HCT116 (cell line): ENCODE measurements around the gene LIPK. TPM values are rescaled to one million over a fixed set of nuclear protein-coding genes. Genes with fewer than 3 reads are reported as not detected.

Source experiments
- ATAC-seq: fragments of 200-7000 bp; cut with Tn5 transposase; 2 replicates; pipeline ENCODE4 v1.9.1; 2020; ENCODE audit warnings: mild to moderate bottlenecking, moderate library complexity
- BruUV-seq: library from RNA; stranded (reverse); fragments of 400-500 nt; replicated peaks from 2 replicates; lab custom pipeline; 2021; lab: Mats Ljungman, UMichigan
- CTCF ChIA-PET: fragments of 300-600 bp; sonication (Branson Sonifier 250); formaldehyde crosslinking; loops from one replicate; lab custom pipeline; 2021; ENCODE audit warnings: antibody characterized with exemption; lab: Charles Lee
- POLR2A ChIA-PET: fragments of 300-600, 350-600 bp; sonication (Branson Sonifier 250); formaldehyde crosslinking; loops from one replicate; lab custom pipeline; 2021; ENCODE audit warnings: antibody characterized with exemption; lab: Charles Lee
- RAD21 ChIA-PET, 2 experiments: fragments of 300-600 bp; sonication (Branson Sonifier 250); formaldehyde crosslinking; loops; one replicate each; lab custom pipeline; 2023; ENCODE audit warnings: low total read pairs in 2 of 2; ENCODE audit not compliant: uncharacterized antibody in 2 of 2, unreplicated experiment in 2 of 2, low non-redundant PET in 1 of 2; lab: Charles Lee
- DNase-seq: peaks from one replicate; pipeline ENCODE4 v3.0.0-alpha.2; 2010; ENCODE audit warnings: low read depth, low spot score
- H2AFZ ChIP-seq: fragments of 200-600 bp; shearing (Covaris generic), sonication (generic); 2 replicates; pipeline ENCODE4 v1.6.1; 2017; ENCODE audit warnings: low read depth, mixed run types, mixed read lengths, antibody characterized with exemption, low read length; ENCODE audit not compliant: poor library complexity, severe bottlenecking
- H3K27ac ChIP-seq: 2 replicates; pipeline ENCODE4 v1.5.1; 2012; ENCODE audit warnings: low read depth, low read length
- H3K27me3 ChIP-seq: fragments of 200-600 bp; sonication (generic); 2 replicates; pipeline ENCODE4 v1.6.1; 2016; ENCODE audit warnings: mixed run types, low read length, mixed read lengths; ENCODE audit not compliant: insufficient read depth
- H3K36me3 ChIP-seq, 2 experiments: fragments of 200-500 bp in 1 of 2; fragments of 200-600 bp in 1 of 2; sonication (Bioruptor generic) in 1 of 2; sonication (generic) in 1 of 2; 2 replicates each; pipeline versions ENCODE4 v1.5.1 to v1.6.1; 2014 to 2016; ENCODE audit warnings: low read length in 2 of 2, inconsistent platforms in 1 of 2, mixed read lengths in 1 of 2, mixed run types in 1 of 2; ENCODE audit not compliant: insufficient read depth in 2 of 2, control insufficient read depth in 1 of 2
- H3K4me1 ChIP-seq, 2 experiments: fragments of 200-600 bp in 1 of 2; sonication (generic) in 1 of 2; 2 replicates each; pipeline versions ENCODE4 v1.5.1 to v1.6.1; 2012 to 2017; ENCODE audit warnings: low read length in 2 of 2, inconsistent platforms in 1 of 2, mild to moderate bottlenecking in 1 of 2, mixed read lengths in 1 of 2, mixed run types in 1 of 2, moderate library complexity in 1 of 2; ENCODE audit not compliant: insufficient read depth in 2 of 2, control insufficient read depth in 1 of 2
- H3K4me2 ChIP-seq: fragments of 200-600 bp; sonication (generic); 2 replicates; pipeline ENCODE4 v1.6.1; 2017; ENCODE audit warnings: mixed run types, low read length, mixed read lengths
- H3K4me3 ChIP-seq, 2 experiments: fragments of 200-600 bp in 1 of 2; sonication (generic) in 1 of 2; replicated peaks in 1 of 2; 2 replicates each; pipeline ENCODE4 v1.5.1; 2011 to 2016; ENCODE audit warnings: low read length in 2 of 2, control low read depth in 1 of 2, low read depth in 1 of 2, mild to moderate bottlenecking in 1 of 2, mixed read lengths in 1 of 2, mixed run types in 1 of 2
- H3K79me2 ChIP-seq: fragments of 200-600 bp; sonication (generic); 2 replicates; pipeline ENCODE4 v1.6.1; 2017; ENCODE audit warnings: mild to moderate bottlenecking, mixed run types, low read length, moderate library complexity, mixed read lengths; ENCODE audit not compliant: insufficient read depth
- H3K9ac ChIP-seq: fragments of 200-600 bp; sonication (generic); 2 replicates; pipeline ENCODE4 v1.6.1; 2016; ENCODE audit warnings: low read length, mixed read lengths
- H3K9me2 ChIP-seq: fragments of 200-600 bp; sonication (generic), shearing (Covaris generic); 2 replicates; pipeline ENCODE4 v1.6.1; 2017; ENCODE audit warnings: mixed run types, mild to moderate bottlenecking, moderate library complexity; ENCODE audit not compliant: insufficient read depth
- H3K9me3 ChIP-seq, 2 experiments: fragments of 200-500 bp in 1 of 2; fragments of 200-600 bp in 1 of 2; sonication (Bioruptor generic) in 1 of 2; sonication (generic) in 1 of 2; 2 replicates each; pipeline ENCODE4 v1.6.1; 2014 to 2017; ENCODE audit warnings: low read length in 2 of 2, mixed read lengths in 2 of 2, inconsistent platforms in 1 of 2, low read depth in 1 of 2, mild to moderate bottlenecking in 1 of 2, mixed run types in 1 of 2, moderate library complexity in 1 of 2; ENCODE audit not compliant: control insufficient read depth in 1 of 2, insufficient read depth in 1 of 2
- H4K20me1 ChIP-seq: fragments of 200-600 bp; sonication (generic), shearing (Covaris generic); 2 replicates; pipeline ENCODE4 v1.6.1; 2017; ENCODE audit warnings: mixed run types, mild to moderate bottlenecking, moderate library complexity; ENCODE audit not compliant: insufficient read depth
- CBX3 ChIP-seq: IDR thresholded peaks from 2 replicates; pipeline ENCODE4 v1.6.1; 2012; ENCODE audit warnings: low read depth
- ELF1 ChIP-seq: IDR thresholded peaks from 2 replicates; pipeline ENCODE4 v1.6.1; 2012; ENCODE audit warnings: low read depth, borderline replicate concordance
- EZH2 ChIP-seq: fragments of 200-600 bp; sonication (generic); IDR thresholded peaks from 2 replicates; pipeline ENCODE4 v1.6.1; 2017; ENCODE audit warnings: antibody characterized with exemption, mixed run types
- EZH2phosphoT487 ChIP-seq: fragments of 200-600 bp; IDR thresholded peaks from 2 replicates; pipeline ENCODE4 v1.6.1; 2018; ENCODE audit warnings: antibody characterized with exemption, borderline replicate concordance
- FOSL1 ChIP-seq: IDR thresholded peaks from 2 replicates; pipeline ENCODE4 v1.6.1; 2012; ENCODE audit warnings: low read depth
- POLR2A ChIP-seq: IDR thresholded peaks from 2 replicates; pipeline ENCODE4 v1.7.0; 2011; ENCODE audit warnings: borderline replicate concordance; ENCODE audit not compliant: insufficient read depth, insufficient read length; ENCODE audit errors: extremely low read depth
- POLR2AphosphoS5 ChIP-seq: IDR thresholded peaks from 2 replicates; pipeline ENCODE4 v1.6.1; 2011; ENCODE audit warnings: mild to moderate bottlenecking, low read depth, low read length, moderate library complexity
- RAD21 ChIP-seq: IDR thresholded peaks from 2 replicates; pipeline ENCODE4 v1.6.1; 2012; ENCODE audit warnings: low read depth, mild to moderate bottlenecking
- SP1 ChIP-seq: IDR thresholded peaks from 2 replicates; pipeline ENCODE4 v1.6.1; 2012; ENCODE audit warnings: low read depth
- SRF ChIP-seq: IDR thresholded peaks from 2 replicates; pipeline ENCODE4 v1.6.1; 2012; ENCODE audit warnings: low read depth
- TCF7L2 ChIP-seq: IDR thresholded peaks from 2 replicates; pipeline ENCODE4 v1.7.0; 2011; ENCODE audit warnings: borderline replicate concordance, inconsistent platforms; ENCODE audit not compliant: insufficient read depth, insufficient read length; ENCODE audit errors: extremely low read depth
- YY1 ChIP-seq: IDR thresholded peaks from 2 replicates; pipeline ENCODE4 v1.6.1; 2011; ENCODE audit warnings: low read length, low read depth, moderate library complexity, mild to moderate bottlenecking; ENCODE audit not compliant: insufficient replicate concordance; ENCODE audit errors: extremely low read depth
- ZFX ChIP-seq: fragments of 450-650 bp; IDR thresholded peaks from 2 replicates; pipeline ENCODE4 v1.6.1; 2017
- ZNF274 ChIP-seq: fragments of 200-500 bp; sonication (Bioruptor generic); IDR thresholded peaks from 2 replicates; pipeline ENCODE4 v1.6.1; 2014; ENCODE audit warnings: mild to moderate bottlenecking, low read depth, low read length, inconsistent platforms
- intact Hi-C: fragments of 100-400 bp; cut with micrococcal nuclease; formaldehyde crosslinking; loops from 2 replicates; pipeline ENCODE4 v1.10.0; 2022
- total RNA-seq: library from RNA; stranded (reverse); gene quantifications from one replicate; pipeline ENCODE4 v1.2.1, GENCODE V29; 2021; ENCODE audit not compliant: unreplicated experiment
- TF ChIP-seq, protein P1 (sequence below): IDR thresholded peaks from 2 replicates; pipeline ENCODE4 v1.6.1; 2012
- TF ChIP-seq, protein P2 (sequence below), 3 experiments: fragments of 200-600 bp in 1 of 3; sonication (generic) in 1 of 3; IDR thresholded peaks in 2 of 3; conservative IDR thresholded peaks in 1 of 3; 2 replicates each; pipeline ENCODE4 v1.5.1; 2012 to 2017; ENCODE audit warnings: low read depth in 2 of 3, low read length in 2 of 3, antibody characterized with exemption in 1 of 3, borderline replicate concordance in 1 of 3, control low read depth in 1 of 3, mild to moderate bottlenecking in 1 of 3, mixed read lengths in 1 of 3, mixed run types in 1 of 3, moderate library complexity in 1 of 3; ENCODE audit not compliant: insufficient read depth in 1 of 3
- TF ChIP-seq, protein P3 (sequence below): IDR thresholded peaks from 2 replicates; pipeline ENCODE4 v1.6.1; 2012

Gene LIPK
- total RNA-seq, 1 experiment from 2014 or later, result not detected

DNA sequence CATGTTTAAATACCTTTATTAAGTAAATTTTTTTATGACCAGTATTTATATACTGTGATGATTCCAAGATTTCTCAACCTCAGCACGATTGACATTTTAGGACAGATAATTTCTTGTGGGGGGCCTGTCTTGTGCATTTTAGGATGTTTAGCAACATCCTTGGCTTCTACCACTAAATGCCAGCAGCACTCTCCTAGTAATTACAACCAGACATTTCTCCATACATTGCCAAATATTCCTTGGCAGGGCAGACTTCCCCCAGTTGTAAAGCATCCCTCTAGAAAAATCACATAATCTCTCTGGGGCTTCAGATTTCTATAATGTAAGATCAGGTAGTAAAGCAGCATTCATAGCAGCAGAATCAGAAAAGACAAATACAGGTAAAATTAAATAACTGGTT, 88.7 kb downstream of the LIPK start (continued):
- TF ChIP-seq YY1, result no peak
- TF ChIP-seq, protein P1, sequence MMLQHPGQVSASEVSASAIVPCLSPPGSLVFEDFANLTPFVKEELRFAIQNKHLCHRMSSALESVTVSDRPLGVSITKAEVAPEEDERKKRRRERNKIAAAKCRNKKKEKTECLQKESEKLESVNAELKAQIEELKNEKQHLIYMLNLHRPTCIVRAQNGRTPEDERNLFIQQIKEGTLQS, result no peak

DNA sequence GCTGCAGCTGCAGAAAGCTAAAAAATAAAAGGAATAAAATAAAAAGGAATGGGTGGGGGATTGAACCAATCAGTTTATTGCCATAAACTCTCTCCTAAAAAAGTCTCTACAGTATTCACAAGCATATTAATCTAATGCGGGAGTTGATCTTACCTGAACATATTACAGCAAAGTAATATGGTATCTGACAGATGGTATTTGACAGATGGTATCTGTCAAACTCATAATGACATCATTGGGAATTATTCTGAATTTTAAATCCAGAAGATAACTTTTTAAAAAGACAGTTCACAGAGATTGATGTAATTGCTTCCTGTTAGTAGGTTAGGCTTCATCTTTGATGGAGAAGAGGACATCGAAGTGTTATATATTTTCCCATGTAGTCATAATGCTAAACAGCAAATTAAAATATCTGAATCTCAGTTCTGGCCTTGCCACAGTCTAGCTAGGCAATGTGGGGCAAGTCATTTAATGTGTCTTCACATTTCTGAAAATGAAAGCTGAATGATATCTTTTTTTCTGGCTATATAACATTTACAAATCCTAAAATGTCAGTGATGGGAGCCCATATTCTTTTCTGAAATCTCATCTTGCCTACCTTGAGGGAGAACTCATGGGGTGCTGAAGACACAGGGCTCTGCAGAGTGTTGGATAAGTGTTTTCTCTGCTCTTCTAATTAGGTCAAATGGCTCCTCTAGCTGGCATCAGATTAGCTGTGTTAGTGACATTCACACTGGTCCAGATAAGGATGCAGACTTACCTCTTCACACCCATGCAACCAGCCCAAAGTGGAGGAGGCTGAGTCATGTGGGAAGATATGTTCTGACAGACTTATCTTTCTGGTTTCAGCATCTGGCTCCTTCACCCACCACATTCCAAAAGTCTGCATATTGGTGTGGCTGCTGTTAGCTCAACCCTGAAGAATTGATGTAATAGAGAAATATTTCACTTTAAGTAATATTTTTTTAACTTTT, 94.4 kb downstream of the LIPK start:
- ATAC-seq, result no peak

More for the DNA sequence above, 94.4 kb downstream of the LIPK start:
- CTCF ChIA-PET, result no interaction called here
- Histone ChIP-seq H3K27me3 (no peaks in the 10 kb centered on the region), H3K4me2 (no peak overlapping the region), H2AFZ (no peak overlapping the region), H3K9me2 (no peaks in the 10 kb centered on the region), H4K20me1 (no peaks in the 10 kb centered on the region), H3K9me3 (no peaks in the 10 kb centered on the region), H3K36me3 (no peaks in the 10 kb centered on the region), H3K27ac (no peak overlapping the region), H3K79me2 (no peaks in the 10 kb centered on the region), H3K4me3 (no peak overlapping the region), H3K9ac (no peak overlapping the region), H3K4me1 (no peaks in the 10 kb centered on the region)
- RAD21 ChIA-PET, result no interaction called here
- POLR2A ChIA-PET, result no interaction called here
- no peak for TF ChIP-seq YY1
- TF ChIP-seq EZH2phosphoT487, result no peak
- TF ChIP-seq ZFX, result no peak
- TF ChIP-seq TCF7L2, result no peak
- TF ChIP-seq ZNF274, result no peak
- no peak for TF ChIP-seq POLR2AphosphoS5
- no peak for TF ChIP-seq SRF
- no peak for TF ChIP-seq CBX3
- TF ChIP-seq ELF1, result no peak
- no peak for TF ChIP-seq RAD21
- TF ChIP-seq FOSL1, result no peak
- no peak for TF ChIP-seq POLR2A
- no peak for TF ChIP-seq SP1
- TF ChIP-seq, protein P2, sequence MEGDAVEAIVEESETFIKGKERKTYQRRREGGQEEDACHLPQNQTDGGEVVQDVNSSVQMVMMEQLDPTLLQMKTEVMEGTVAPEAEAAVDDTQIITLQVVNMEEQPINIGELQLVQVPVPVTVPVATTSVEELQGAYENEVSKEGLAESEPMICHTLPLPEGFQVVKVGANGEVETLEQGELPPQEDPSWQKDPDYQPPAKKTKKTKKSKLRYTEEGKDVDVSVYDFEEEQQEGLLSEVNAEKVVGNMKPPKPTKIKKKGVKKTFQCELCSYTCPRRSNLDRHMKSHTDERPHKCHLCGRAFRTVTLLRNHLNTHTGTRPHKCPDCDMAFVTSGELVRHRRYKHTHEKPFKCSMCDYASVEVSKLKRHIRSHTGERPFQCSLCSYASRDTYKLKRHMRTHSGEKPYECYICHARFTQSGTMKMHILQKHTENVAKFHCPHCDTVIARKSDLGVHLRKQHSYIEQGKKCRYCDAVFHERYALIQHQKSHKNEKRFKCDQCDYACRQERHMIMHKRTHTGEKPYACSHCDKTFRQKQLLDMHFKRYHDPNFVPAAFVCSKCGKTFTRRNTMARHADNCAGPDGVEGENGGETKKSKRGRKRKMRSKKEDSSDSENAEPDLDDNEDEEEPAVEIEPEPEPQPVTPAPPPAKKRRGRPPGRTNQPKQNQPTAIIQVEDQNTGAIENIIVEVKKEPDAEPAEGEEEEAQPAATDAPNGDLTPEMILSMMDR (IDR thresholded peaks at IDR 0.05 in 2 of 3, conservative IDR thresholded peaks at IDR 0.05 in 1 of 3; ENCODE audit: borderline replicate concordance in 1 of 3, insufficient read depth in 1 of 3, low read depth in 2 of 3, low read length in 2 of 3), result no peak
- TF ChIP-seq, protein P1, result no peak
- TF ChIP-seq, protein P3, sequence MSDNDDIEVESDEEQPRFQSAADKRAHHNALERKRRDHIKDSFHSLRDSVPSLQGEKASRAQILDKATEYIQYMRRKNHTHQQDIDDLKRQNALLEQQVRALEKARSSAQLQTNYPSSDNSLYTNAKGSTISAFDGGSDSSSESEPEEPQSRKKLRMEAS, result no peak
- TF ChIP-seq EZH2, result no peak
- no TSS peak for BruUV-seq
- intact Hi-C loops, result no loop called here
- no peak for DNase-seq
